H1 (cell line): ENCODE results near the gene TMEM163. TPM values are rescaled to one million over a fixed set of nuclear protein-coding genes. Genes with fewer than 3 reads are reported as not detected.

Source experiments
- CTCF ChIA-PET: fragments of 300-600 bp; sonication (Branson Sonifier 250); formaldehyde crosslinking; loops from one replicate; lab custom pipeline; 2021; ENCODE audit not compliant: partially characterized antibody; lab: Charles Lee
- POLR2A ChIA-PET: fragments of 300-600 bp; sonication (Branson Sonifier 250); formaldehyde crosslinking; loops from one replicate; lab custom pipeline; 2021; ENCODE audit warnings: inconsistent platforms; ENCODE audit not compliant: partially characterized antibody; lab: Charles Lee
- DNase-seq, 2 experiments: peaks; one replicate each; pipeline versions ENCODE4 v3.0.0 to v3.0.0-alpha.2; 2010 to 2022; ENCODE audit warnings: low spot score in 2 of 2, low read depth in 1 of 2, mixed read lengths in 1 of 2
- FAIRE-seq: peaks from 2 replicates; lab custom pipeline; 2011; peaks lifted over from hg19 to GRCh38; lab: Jason Lieb, UNC
- H2AFZ ChIP-seq: 2 replicates; pipeline ENCODE4 v1.8.1; 2012; ENCODE audit warnings: low read length, inconsistent platforms
- H2AK5ac ChIP-seq: 2 replicates; pipeline ENCODE4 v1.6.1; 2013; ENCODE audit warnings: low read depth, low read length
- H2BK120ac ChIP-seq: replicated peaks from 2 replicates; pipeline ENCODE3; 2013; ENCODE audit warnings: low read depth, low read length, inconsistent platforms
- H2BK12ac ChIP-seq: 2 replicates; pipeline ENCODE4 v1.6.1; 2013; ENCODE audit warnings: low read depth, low read length
- H2BK15ac ChIP-seq: 2 replicates; pipeline ENCODE4 v1.6.1; 2013; ENCODE audit warnings: low read length
- H2BK20ac ChIP-seq: 2 replicates; pipeline ENCODE4 v1.6.1; 2013; ENCODE audit warnings: low read length
- H2BK5ac ChIP-seq: 2 replicates; pipeline ENCODE4 v1.6.1; 2013; ENCODE audit warnings: low read depth, low read length
- H3K14ac ChIP-seq: 2 replicates; pipeline ENCODE4 v1.6.1; 2013; ENCODE audit warnings: inconsistent platforms; ENCODE audit not compliant: insufficient read length
- H3K18ac ChIP-seq: 2 replicates; pipeline ENCODE4 v1.6.1; 2013; ENCODE audit warnings: low read length; ENCODE audit errors: extremely low read depth
- H3K23ac ChIP-seq: 2 replicates; pipeline ENCODE4 v1.6.1; 2013; ENCODE audit warnings: inconsistent platforms; ENCODE audit not compliant: insufficient read length
- H3K23me2 ChIP-seq: 2 replicates; pipeline ENCODE4 v1.6.1; 2013; ENCODE audit warnings: low read depth, low read length
- H3K27ac ChIP-seq: 2 replicates; pipeline ENCODE4 v1.6.1; 2011; ENCODE audit warnings: low read depth, low read length, inconsistent platforms
- H3K27me3 ChIP-seq, 4 experiments: replicated peaks in 1 of 4; 1 replicate in 1 of 4; 2 replicates in 3 of 4; pipeline versions ENCODE4 v1.6.1 to v1.8.1; 2011 to 2013; ENCODE audit warnings: low read length in 3 of 4, mild to moderate bottlenecking in 3 of 4, inconsistent platforms in 2 of 4, mixed read lengths in 2 of 4, moderate library complexity in 1 of 4; ENCODE audit not compliant: control insufficient read depth in 3 of 4, insufficient read depth in 3 of 4; ENCODE audit errors: extremely low read depth in 1 of 4
- H3K36me3 ChIP-seq, 4 experiments: 2 replicates each; pipeline versions ENCODE4 v1.6.1 to v1.8.1; 2011 to 2013; ENCODE audit warnings: mild to moderate bottlenecking in 4 of 4, low read length in 3 of 4, moderate library complexity in 2 of 4, control low read depth in 1 of 4, inconsistent platforms in 1 of 4; ENCODE audit not compliant: insufficient read depth in 4 of 4, control insufficient read depth in 2 of 4
- H3K4ac ChIP-seq: replicated peaks from 2 replicates; pipeline ENCODE3; 2013; ENCODE audit warnings: low read length, low read depth, mixed read lengths, inconsistent platforms; ENCODE audit not compliant: insufficient read length
- H3K4me1 ChIP-seq, 4 experiments: replicated peaks in 1 of 4; 1 replicate in 1 of 4; 2 replicates in 3 of 4; pipeline versions ENCODE4 v1.6.1 to v1.8.1; 2011 to 2013; ENCODE audit warnings: low read length in 3 of 4, inconsistent platforms in 2 of 4, mixed read lengths in 1 of 4; ENCODE audit not compliant: insufficient read depth in 4 of 4, control insufficient read depth in 3 of 4
- H3K4me2 ChIP-seq, 2 experiments: 2 replicates each; pipeline versions ENCODE4 v1.6.1 to v1.8.1; 2011 to 2013; ENCODE audit warnings: low read depth in 2 of 2, low read length in 2 of 2, control low read depth in 1 of 2, inconsistent platforms in 1 of 2, mild to moderate bottlenecking in 1 of 2; ENCODE audit not compliant: insufficient read depth in 1 of 2
- H3K4me3 ChIP-seq, 4 experiments: fragments of 200-600, 300-600 bp in 1 of 4; sonication (generic), shearing (Covaris generic), sonication (Bioruptor Twin) in 1 of 4; 2 replicates each; pipeline versions ENCODE4 v1.5.1 to v1.8.1; 2011 to 2016; ENCODE audit warnings: low read length in 4 of 4, low read depth in 3 of 4, control low read depth in 2 of 4, inconsistent platforms in 2 of 4, mild to moderate bottlenecking in 2 of 4, mixed read lengths in 1 of 4, moderate library complexity in 1 of 4; ENCODE audit not compliant: insufficient read depth in 2 of 4; ENCODE audit errors: extremely low read depth in 1 of 4
- H3K56ac ChIP-seq: replicated peaks from 2 replicates; pipeline ENCODE3; 2013; ENCODE audit warnings: low read depth, mild to moderate bottlenecking, mixed read lengths, low read length, inconsistent platforms; ENCODE audit not compliant: insufficient read length
- H3K79me1 ChIP-seq: 2 replicates; pipeline ENCODE4 v1.6.1; 2013; ENCODE audit warnings: low read depth, low read length, control low read depth
- H3K79me2 ChIP-seq, 2 experiments: 2 replicates each; pipeline versions ENCODE4 v1.6.1 to v1.8.1; 2012 to 2013; ENCODE audit warnings: low read length in 2 of 2, mild to moderate bottlenecking in 2 of 2, inconsistent platforms in 1 of 2; ENCODE audit not compliant: insufficient read depth in 2 of 2, control insufficient read depth in 1 of 2
- H3K9ac ChIP-seq, 4 experiments: replicated peaks in 1 of 4; 1 replicate in 1 of 4; 2 replicates in 3 of 4; pipeline versions ENCODE4 v1.6.1 to v1.8.1; 2011 to 2013; ENCODE audit warnings: low read depth in 3 of 4, low read length in 3 of 4, control low read depth in 2 of 4, mild to moderate bottlenecking in 2 of 4, moderate library complexity in 2 of 4, inconsistent platforms in 1 of 4; ENCODE audit errors: extremely low read depth in 1 of 4
- H3K9me3 ChIP-seq, 2 experiments: 2 replicates each; pipeline versions ENCODE4 v1.6.1 to v1.8.1; 2012 to 2013; ENCODE audit warnings: mild to moderate bottlenecking in 2 of 2, moderate library complexity in 2 of 2, control low read depth in 1 of 2, inconsistent platforms in 1 of 2, low read depth in 1 of 2, low read length in 1 of 2, mixed read lengths in 1 of 2; ENCODE audit not compliant: insufficient read depth in 2 of 2
- H4K20me1 ChIP-seq, 2 experiments: replicated peaks in 1 of 2; 2 replicates each; pipeline versions ENCODE3 to v1.8.1; 2011 to 2013; ENCODE audit warnings: inconsistent platforms in 2 of 2, low read length in 2 of 2, mild to moderate bottlenecking in 1 of 2; ENCODE audit not compliant: insufficient read depth in 2 of 2, control insufficient read depth in 1 of 2
- H4K5ac ChIP-seq: 2 replicates; pipeline ENCODE4 v1.6.1; 2013; ENCODE audit warnings: low read length, low read depth, mixed read lengths, inconsistent platforms; ENCODE audit not compliant: insufficient read length
- H4K8ac ChIP-seq: 2 replicates; pipeline ENCODE4 v1.8.0; 2013; ENCODE audit warnings: mild to moderate bottlenecking, moderate library complexity, low read length, inconsistent platforms; ENCODE audit not compliant: insufficient read depth; ENCODE audit errors: extremely low read depth
- H4K91ac ChIP-seq: replicated peaks from 2 replicates; pipeline ENCODE3; 2013; ENCODE audit warnings: low read length, mixed read lengths, inconsistent platforms; ENCODE audit not compliant: insufficient read length
- CBX5 ChIP-seq: fragments of 300-800, 300-1000 bp; sonication (generic); IDR thresholded peaks from 2 replicates; pipeline ENCODE4 v1.7.1; 2016; ENCODE audit warnings: antibody characterized with exemption, low read length, low read depth
- CHD2 ChIP-seq: IDR thresholded peaks from 2 replicates; pipeline ENCODE4 v1.6.1; 2012; ENCODE audit warnings: low read length, improper control_type of control experiment
- CREB1 ChIP-seq: IDR thresholded peaks from 2 replicates; pipeline ENCODE4 v1.6.1; 2012; ENCODE audit warnings: inconsistent platforms
- JUN ChIP-seq: IDR thresholded peaks from 2 replicates; pipeline ENCODE4 v1.6.1; 2011; ENCODE audit warnings: low read depth, mild to moderate bottlenecking, improper control_type of control experiment, low read length
- RBBP5 ChIP-seq: IDR thresholded peaks from 2 replicates; pipeline ENCODE4 v1.7.1; 2012; ENCODE audit warnings: low read depth, mild to moderate bottlenecking, inconsistent platforms, low read length, moderate library complexity, borderline replicate concordance
- SAP30 ChIP-seq: fragments of 300-600 bp; sonication (generic); IDR thresholded peaks from 2 replicates; pipeline ENCODE4 v1.7.1; 2012; ENCODE audit warnings: low read length, moderate library complexity, mild to moderate bottlenecking, inconsistent platforms; ENCODE audit not compliant: insufficient read depth, insufficient replicate concordance
- SP4 ChIP-seq: IDR thresholded peaks from 2 replicates; pipeline ENCODE4 v1.6.1; 2012; ENCODE audit warnings: low read length, inconsistent platforms
- ZNF274 ChIP-seq: IDR thresholded peaks from 2 replicates; pipeline ENCODE4 v1.7.0; 2012; ENCODE audit warnings: low read length, borderline replicate concordance; ENCODE audit errors: extremely low read depth
- WGBS, 2 experiments: shearing (Covaris generic) in 1 of 2; methylation state at CpG; one replicate each; pipeline versions ENCODE4 v1.1.6 to v1.1.7; 2013 to 2015; ENCODE audit warnings: low lambda C conversion rate in 2 of 2, mixed read lengths in 2 of 2, inconsistent platforms in 1 of 2, low coverage in 1 of 2, missing lambda C conversion rate in 1 of 2; ENCODE audit not compliant: insufficient replicate concordance in 2 of 2, insufficient coverage in 1 of 2, insufficient read length in 1 of 2; ENCODE audit errors: extremely low coverage in 1 of 2, missing lambda C conversion rate in 1 of 2; 5-methylcytosine and 5-hydroxymethylcytosine counted together
- polyA plus RNA-seq, 7 experiments: library from polyadenylated mRNA; depleted of rRNA in 3 of 7; stranded (reverse) in 5 of 7; unstranded in 2 of 7; fragments of >200 nt in 5 of 7; fragments of 200-250 nt in 2 of 7; gene quantifications; 1 replicate in 5 of 7; 2 replicates in 1 of 7; 4 replicates in 1 of 7; pipeline versions ENCODE4 v1.2.1 to v1.2.3, GENCODE V29; 2011 to 2013; ENCODE audit warnings: missing spikeins in 2 of 7, mixed read lengths in 2 of 7
- total RNA-seq: library from RNA; stranded (reverse); fragmentation: NEBNext Ultra II Directional; extraction: Animal tissue kit (Norgen Biotek cat#: 25700); gene quantifications from 2 replicates; pipeline ENCODE4 v1.2.1, GENCODE V29; 2021

Gene TMEM163
- total and polyA plus RNA-seq, 2 of the 8 experiments (the other 6 are each of a cell fraction or from before 2014, with no cell fraction given), result 2.8 to 3.2 TPM

DNA sequence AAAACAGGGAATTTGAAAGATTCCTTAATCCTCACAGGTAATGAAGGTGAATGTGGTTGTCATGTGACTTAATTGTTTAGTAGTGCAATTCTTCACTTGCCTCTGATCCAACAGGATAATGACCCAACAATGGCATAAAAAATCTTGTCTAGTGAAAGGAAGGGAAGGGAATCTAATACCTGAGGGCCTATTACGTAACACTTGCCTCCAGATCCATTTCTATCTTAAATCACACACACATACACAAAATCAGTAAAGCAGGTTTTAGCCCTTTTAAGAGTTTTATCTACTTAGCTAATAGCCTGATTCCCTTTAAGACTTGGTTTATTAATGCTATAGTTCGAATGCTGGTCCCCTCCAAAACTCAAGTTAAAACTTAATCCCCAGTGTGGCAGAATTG is 118.6 kb downstream of the TMEM163 start:
- Histone ChIP-seq H2AFZ (no peak overlapping the region), H3K27me3 (no peaks in the 10 kb centered on the region), H2BK5ac (no peak overlapping the region), H3K4me1 (no peaks in the 10 kb centered on the region; a peak in 1 of 7 replicates), H4K5ac (no peak overlapping the region), H3K4ac (no peak overlapping the region), H4K91ac (no peak overlapping the region), H3K4me2 (no peak overlapping the region), H3K9me3 (no peaks in the 10 kb centered on the region), H2BK12ac (no peak overlapping the region), H3K23me2 (no peaks in the 10 kb centered on the region), H2AK5ac (no peak overlapping the region), H3K79me1 (no peaks in the 10 kb centered on the region), H3K18ac (no peak overlapping the region), H3K36me3 (no peaks in the 10 kb centered on the region), H3K4me3 (no peak overlapping the region), H3K27ac (no peak overlapping the region), H2BK20ac (no peak overlapping the region), H2BK15ac (no peak overlapping the region), H3K56ac (no peak overlapping the region), H4K8ac (no peak overlapping the region), H3K79me2 (no peaks in the 10 kb centered on the region), H3K14ac (no peak overlapping the region), H2BK120ac (no peak overlapping the region), H3K23ac (no peak overlapping the region), H3K9ac (no peak overlapping the region), H4K20me1 (no peaks in the 10 kb centered on the region)
- DNase-seq (no peak), FAIRE-seq (no peak)
- ChIA-PET CTCF (no interaction called here), POLR2A (no interaction called here)
- TF ChIP-seq SAP30, result no peak
- no peak for TF ChIP-seq RBBP5
- TF ChIP-seq ZNF274, result no peak
- TF ChIP-seq CHD2, result no peak
- no peak for TF ChIP-seq CBX5
- TF ChIP-seq CREB1, result no peak
- TF ChIP-seq SP4, result no peak
- no peak for TF ChIP-seq JUN
- 81% methylated on average over 2 of the region's 2 CpGs; no CpG with 5 or more reads in 1 of the 2 experiments for WGBS, 2 experiments
